NK-92 (cell line): ENCODE data around the gene TFB1M.

ENCODE experiments used
- DNase-seq: peaks from one replicate; lab custom pipeline; 2025; ENCODE audit not compliant: unreplicated experiment; lab: John Stamatoyannopoulos, UW

TFB1M gene

DNA sequence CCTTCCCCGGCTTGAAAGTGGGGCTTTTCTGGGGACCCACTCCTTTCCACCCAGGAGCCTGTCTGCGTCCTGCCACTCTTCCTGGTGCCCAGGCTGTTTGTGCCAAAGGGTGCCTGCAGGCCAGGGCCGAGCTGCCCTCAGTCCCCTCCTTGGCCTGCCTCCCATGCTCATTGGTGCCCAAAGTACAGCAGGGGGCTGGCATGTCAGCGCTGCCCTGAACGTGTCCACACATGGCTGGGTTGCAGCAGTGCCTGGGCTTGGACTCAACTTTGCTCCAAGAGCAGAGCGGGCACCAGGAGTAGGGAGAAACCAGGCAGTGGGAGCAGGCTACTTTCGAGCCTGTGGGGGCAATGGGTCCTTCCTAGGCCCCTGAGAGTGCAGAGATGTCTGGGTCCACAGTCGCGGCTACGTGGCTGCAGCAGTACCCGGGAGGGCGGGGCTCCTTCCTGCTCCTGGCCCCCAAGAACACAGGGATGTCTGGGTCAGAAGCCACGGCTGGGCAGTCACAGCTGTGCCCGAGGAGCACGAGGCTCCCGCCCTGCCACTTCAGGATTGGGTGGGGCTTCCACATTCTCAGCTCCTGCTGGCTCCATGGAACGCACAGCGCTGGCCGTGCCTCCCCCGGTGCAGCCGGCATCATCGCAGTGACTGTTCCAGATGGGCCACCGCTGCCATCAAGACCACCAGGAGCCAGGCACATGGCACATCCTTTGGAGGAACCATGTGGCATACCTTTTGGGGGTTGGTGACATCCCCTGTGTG lies 100.5 kb downstream of the TFB1M start:
- no peak for DNase-seq

DNA sequence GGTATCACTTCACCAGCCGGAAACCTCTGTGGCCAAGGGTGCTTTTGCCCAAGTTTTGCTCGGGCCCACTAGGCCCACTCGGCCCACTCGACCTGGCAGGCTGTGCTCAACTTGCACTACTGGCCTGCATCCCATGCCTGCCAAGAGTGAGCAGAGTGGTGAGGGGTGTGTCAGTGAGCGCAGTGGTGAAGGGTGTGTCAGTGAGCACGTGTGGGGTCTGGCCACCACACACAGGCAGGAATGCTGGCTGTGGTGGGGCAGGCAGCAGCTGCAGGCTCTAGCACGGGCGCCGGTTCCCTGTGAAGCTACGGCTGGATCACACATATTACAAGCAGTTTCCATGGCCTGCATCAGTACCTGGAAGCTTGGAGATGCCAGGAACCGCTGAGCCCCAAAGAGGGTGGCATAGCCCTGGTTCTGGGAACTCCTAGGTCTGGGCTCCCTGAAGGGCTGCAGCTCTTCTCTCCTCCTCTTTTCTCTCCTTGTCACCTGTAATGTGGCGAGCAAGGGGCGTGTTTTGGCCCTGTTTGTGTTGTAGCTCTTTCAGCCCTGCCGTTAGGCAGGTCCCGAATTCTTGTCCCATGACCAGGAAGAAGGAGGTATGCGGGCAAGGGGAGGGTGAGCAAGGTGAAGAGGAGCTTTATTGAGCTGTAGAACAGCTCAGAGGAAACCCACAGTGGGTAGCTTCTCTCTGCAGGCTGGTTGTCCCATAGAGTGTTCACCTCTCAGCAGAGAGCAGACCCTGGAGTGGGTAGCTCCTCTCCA lies 101.5 kb downstream of the TFB1M start:
- no peak for DNase-seq

DNA sequence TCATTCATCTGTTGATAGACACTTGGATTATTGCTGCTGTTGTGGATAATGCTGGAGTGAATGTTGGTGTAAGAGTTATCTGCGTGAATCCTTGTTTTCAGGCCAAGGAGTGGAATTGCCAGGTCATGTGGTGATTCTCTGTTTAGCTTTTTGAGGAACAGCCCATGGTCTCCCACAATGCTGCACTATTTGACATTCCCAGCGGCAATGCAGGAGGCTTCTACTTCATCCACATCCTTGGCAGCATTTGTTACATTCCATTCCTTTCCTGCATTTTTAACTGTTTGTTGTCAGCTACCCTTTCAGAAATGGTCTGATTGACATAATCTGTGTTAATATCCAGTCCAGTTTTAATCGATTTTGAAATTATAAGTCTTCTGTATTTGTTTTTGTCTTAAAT lies 102.2 kb downstream of the TFB1M start:
- no peak for DNase-seq

DNA sequence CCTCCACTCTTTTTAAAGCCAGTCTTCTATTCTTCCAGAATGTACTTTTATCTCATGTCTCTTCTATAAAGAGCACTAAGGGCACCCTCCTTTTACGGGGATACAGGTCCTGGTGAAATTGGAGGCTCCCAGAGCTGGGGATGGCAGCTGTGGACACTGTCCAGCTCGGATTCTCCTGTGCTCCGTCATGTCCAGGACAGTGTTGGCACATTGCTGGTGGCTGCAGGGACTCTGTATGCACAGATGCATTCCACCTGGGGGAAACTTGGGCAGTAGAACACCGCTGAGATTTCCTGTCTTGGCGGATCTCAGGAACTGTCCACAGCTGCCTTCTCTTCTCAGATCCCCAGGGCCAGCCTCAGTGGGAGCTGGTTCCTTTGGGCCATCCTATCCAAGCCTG lies 107.1 kb downstream of the TFB1M start:
- no peak for DNase-seq
